Anterior cingulate cortex (tissue), 58 donors: Measurements from ENCODE around the gene FHIT.

ENCODE experiments used
- DNase-seq, 58 donors: peaks; one replicate each; lab custom pipeline; 2025; lab: John Stamatoyannopoulos, UW

The FHIT gene

GRCh38 chr3:59704292-59704691, 1547.0 kb downstream of the FHIT start:
- DNase-seq, result no peak

GRCh38 chr3:59699648-59700320, 1551.5 kb downstream of the FHIT start:
- no peak for DNase-seq
